ENCODE results near the gene ARHGAP27.
"Not testable (repeated sequence)": the region's sequence is repeated elsewhere in the genome, so short reads cannot be mapped to it uniquely, and the experiment has no call there.

DNA sequence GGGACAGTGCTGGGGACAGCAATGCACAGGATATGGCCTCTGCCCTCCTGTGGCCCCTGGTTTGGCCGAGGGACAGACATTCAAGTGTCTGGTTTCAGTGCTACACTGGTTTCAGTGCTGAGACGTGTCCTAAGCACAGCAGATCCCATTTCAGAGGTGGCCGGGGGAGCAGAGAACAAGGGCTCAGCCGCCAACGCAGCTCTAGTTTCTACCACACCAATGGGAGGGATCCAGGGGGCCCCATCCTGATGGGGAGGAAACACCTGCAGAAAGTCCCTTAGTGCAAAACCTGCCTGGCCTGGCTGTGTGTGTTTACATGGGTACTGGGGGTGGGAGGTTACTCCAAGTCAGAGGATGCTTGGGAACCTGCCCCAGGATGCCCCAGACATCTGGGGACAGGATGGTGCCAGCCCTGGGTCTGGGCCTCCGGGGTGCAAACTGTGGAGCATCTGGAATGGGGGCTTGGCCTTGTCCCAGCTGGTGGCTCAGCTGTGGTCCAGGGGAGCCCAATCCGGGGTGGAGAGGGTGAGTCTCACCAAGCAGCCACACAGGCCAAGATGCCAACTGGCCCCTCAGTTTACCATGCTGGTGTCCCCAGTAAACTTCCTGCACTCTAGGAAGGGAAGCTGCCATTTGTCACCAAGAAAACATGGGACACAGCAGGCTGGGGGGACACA lies 8.3 kb upstream of the ARHGAP27 start:
- TF ChIP-seq, protein P1, sequence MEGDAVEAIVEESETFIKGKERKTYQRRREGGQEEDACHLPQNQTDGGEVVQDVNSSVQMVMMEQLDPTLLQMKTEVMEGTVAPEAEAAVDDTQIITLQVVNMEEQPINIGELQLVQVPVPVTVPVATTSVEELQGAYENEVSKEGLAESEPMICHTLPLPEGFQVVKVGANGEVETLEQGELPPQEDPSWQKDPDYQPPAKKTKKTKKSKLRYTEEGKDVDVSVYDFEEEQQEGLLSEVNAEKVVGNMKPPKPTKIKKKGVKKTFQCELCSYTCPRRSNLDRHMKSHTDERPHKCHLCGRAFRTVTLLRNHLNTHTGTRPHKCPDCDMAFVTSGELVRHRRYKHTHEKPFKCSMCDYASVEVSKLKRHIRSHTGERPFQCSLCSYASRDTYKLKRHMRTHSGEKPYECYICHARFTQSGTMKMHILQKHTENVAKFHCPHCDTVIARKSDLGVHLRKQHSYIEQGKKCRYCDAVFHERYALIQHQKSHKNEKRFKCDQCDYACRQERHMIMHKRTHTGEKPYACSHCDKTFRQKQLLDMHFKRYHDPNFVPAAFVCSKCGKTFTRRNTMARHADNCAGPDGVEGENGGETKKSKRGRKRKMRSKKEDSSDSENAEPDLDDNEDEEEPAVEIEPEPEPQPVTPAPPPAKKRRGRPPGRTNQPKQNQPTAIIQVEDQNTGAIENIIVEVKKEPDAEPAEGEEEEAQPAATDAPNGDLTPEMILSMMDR (IDR thresholded peaks at IDR 0.05): not testable (repeated sequence)
- not testable (repeated sequence) for TF ChIP-seq POLR2A (IDR thresholded peaks at IDR 0.05); EP300 (IDR thresholded peaks at IDR 0.05; ENCODE audit: low read depth)
- TF ChIP-seq POLR2AphosphoS5 (IDR thresholded peaks at IDR 0.05): peak in 1 of 3 donors; percentile 8
